ENCODE measurements around the gene MYLIP. TPM values are rescaled to one million over a fixed set of nuclear protein-coding genes. Genes with fewer than 3 reads are reported as not detected.
A peak's percentile ranks its signal among the peaks of the same experiment; 100 is the strongest.

Gene MYLIP
- total RNA-seq, 1 experiment from 2014 or later, result 50.0 TPM

GRCh38 chr6:16135066-16135465 lies 6.2 kb downstream of the MYLIP start:
- H3K36me3 Mint-ChIP-seq, result peaks cover 64% of the 10 kb centered on the region
- H3K9me3 Mint-ChIP-seq, result no peaks in the 10 kb centered on the region
- H3K4me1 Mint-ChIP-seq, result peaks cover 83% of the 10 kb centered on the region
- peak overlapping the region; percentile 47; the same call in 1 of the 2 replicates for H3K27ac Mint-ChIP-seq
- ChIA-PET POLR2A (no interaction called here), CTCF (no interaction called here)
- no peak for TF ChIP-seq NR1H2 (CRISPR knock-in tag; IDR thresholded peaks at IDR 0.05)
- no peak for TF ChIP-seq IRF1 (CRISPR knock-in tag; IDR thresholded peaks at IDR 0.05)
- peak overlapping the region; percentile 8 for H3K4me3 Mint-ChIP-seq
- ATAC-seq, result no peak
- H3K27me3 Mint-ChIP-seq (ENCODE audit: low read depth), result no peaks in the 10 kb centered on the region
- DNase-seq (ENCODE audit: low spot score), result no peak

GRCh38 chr6:16136091-16136490 lies 7.2 kb downstream of the MYLIP start:
- DNase-seq (ENCODE audit: low spot score) (no peak), ATAC-seq (no peak)
- no peaks in the 10 kb centered on the region for H3K27me3 Mint-ChIP-seq (ENCODE audit: low read depth)
- CTCF ChIA-PET, result no interaction called here
- H3K9me3 Mint-ChIP-seq, result no peaks in the 10 kb centered on the region
- no peak overlapping the region for H3K27ac Mint-ChIP-seq
- H3K36me3 Mint-ChIP-seq, result peaks cover 66% of the 10 kb centered on the region
- POLR2A ChIA-PET, result interaction anchor here (0.6 kb wide), 1 partner anchor 12 kb away, joined by 3 read pairs; no protein-coding TSS in a partner anchor
- TF ChIP-seq AR (CRISPR knock-in tag; IDR thresholded peaks at IDR 0.05) (no peak), ATF6 (CRISPR knock-in tag; IDR thresholded peaks at IDR 0.05) (no peak), IRF2 (CRISPR knock-in tag; IDR thresholded peaks at IDR 0.05; ENCODE audit: borderline replicate concordance, low read depth) (no peak), HMGA2 (CRISPR knock-in tag; IDR thresholded peaks at IDR 0.05) (no peak), IRF1 (CRISPR knock-in tag; IDR thresholded peaks at IDR 0.05) (no peak), ZNF512 (CRISPR knock-in tag; IDR thresholded peaks at IDR 0.05; ENCODE audit: borderline replicate concordance) (no peak), MXD4 (CRISPR knock-in tag; IDR thresholded peaks at IDR 0.05; ENCODE audit: borderline replicate concordance) (no peak), EMX1 (CRISPR knock-in tag; IDR thresholded peaks at IDR 0.05) (no peak), PREB (CRISPR knock-in tag; IDR thresholded peaks at IDR 0.05; ENCODE audit: borderline replicate concordance) (no peak), CTCF (IDR thresholded peaks at IDR 0.05) (no peak), ETV6 (CRISPR knock-in tag; IDR thresholded peaks at IDR 0.05) (no peak), RELA (CRISPR knock-in tag; IDR thresholded peaks at IDR 0.05; ENCODE audit: borderline replicate concordance) (no peak)
- 0 out of 2 replicates have a peak overlapping the region, but pooled peaks have one; percentile 24 for H3K4me3 Mint-ChIP-seq
- H3K4me1 Mint-ChIP-seq, result peaks cover 88% of the 10 kb centered on the region
